Measurements from ENCODE around the gene TMX1. TPM values are rescaled to one million over a fixed set of nuclear protein-coding genes. Genes with fewer than 3 reads are reported as not detected.

TMX1 gene
- polyA plus RNA-seq (2012; ENCODE audit: insufficient read depth, insufficient read length, low read depth), result 31.7 TPM

DNA sequence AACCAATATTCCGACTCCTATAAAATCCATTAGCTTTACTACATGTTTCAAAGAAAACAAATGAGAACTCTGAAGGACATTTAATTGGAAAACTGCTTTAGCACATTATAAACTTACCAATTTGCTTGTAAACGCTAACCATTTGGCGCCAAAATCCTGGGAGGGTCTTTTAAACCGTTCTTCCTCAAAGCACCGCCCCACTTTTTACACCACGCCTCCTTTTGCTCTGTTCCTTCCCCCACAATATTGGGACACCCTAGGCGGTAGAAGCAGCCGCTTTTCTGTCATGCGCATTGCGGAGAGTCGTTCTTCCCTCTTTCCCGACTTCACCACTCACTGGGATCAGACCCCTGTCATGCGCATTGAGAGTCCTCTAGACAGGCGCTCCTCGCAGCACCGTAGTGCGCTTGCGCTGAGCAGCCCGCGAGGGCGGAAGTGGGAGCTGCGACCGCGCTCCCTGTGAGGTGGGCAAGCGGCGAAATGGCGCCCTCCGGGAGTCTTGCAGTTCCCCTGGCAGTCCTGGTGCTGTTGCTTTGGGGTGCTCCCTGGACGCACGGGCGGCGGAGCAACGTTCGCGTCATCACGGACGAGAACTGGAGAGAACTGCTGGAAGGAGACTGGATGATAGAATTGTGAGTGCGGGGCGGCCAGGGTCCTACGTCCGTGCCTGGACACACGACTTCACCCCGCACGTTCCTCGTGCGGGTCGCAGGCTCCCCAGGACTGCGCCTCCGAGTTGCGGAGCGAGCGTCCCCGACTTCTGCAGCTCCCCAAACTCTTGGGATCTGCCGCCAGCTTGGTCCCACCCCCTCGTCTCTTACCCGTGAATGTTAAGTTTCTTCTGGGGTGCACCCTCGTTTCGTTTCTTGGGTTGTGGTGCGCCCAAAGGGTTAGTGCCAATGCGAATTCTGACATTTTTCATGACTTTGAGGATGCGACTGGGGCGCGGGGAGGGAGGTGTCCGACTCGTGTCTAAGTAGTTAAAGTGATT, at the start of gene TMX1:
TSS of gene TMX1 (plus strand) at position 435 of the 991 bp plus-strand sequence. CDS start at position 481, 46 bp downstream.
- no peaks in the 10 kb centered on the region for H3K9me3 ChIP-seq
- H3K4me3 ChIP-seq (ENCODE audit: low read depth, low read length), result peak within 1 kb of the TSS; percentile 71
- H3K4me1 ChIP-seq, result 0 out of 2 replicates have a peak, but pooled peaks cover under 1% of the 10 kb centered on the region
- peak; percentile 98 for DNase-seq
- no peaks in the 10 kb centered on the region for H3K27me3 ChIP-seq
- TF ChIP-seq CTCF (IDR thresholded peaks at IDR 0.05; ENCODE audit: low read depth, low read length), result peak; percentile 27
- H3K36me3 ChIP-seq, result peaks cover 13% of the 10 kb centered on the region

DNA sequence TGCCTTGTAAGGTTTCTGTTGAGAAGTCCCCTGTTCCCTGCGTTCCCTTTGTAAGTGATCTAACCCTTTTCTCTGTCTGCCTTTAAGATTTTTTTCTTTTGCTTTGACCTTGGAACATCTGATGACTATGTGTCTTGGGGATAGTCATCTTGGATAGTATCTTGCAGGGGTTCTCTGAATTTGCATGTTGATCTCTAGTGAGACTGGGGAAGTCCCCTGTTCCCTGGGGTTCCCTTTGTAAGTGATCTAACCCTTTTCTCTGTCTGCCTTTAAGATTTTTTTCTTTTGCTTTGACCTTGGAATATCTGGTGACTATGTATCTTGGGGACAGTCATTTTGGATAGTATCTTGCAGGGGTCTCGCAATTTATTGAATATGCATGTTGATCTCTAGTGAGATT, 38.2 kb upstream of the TMX1 start:
- Histone ChIP-seq H3K9me3 (no peaks in the 10 kb centered on the region), H3K4me3 (ENCODE audit: low read depth, low read length) (no peak overlapping the region), H3K4me1 (peaks cover 17% of the 10 kb centered on the region), H3K27me3 (no peaks in the 10 kb centered on the region), H3K36me3 (no peaks in the 10 kb centered on the region)
- no peak for DNase-seq
- TF ChIP-seq CTCF (IDR thresholded peaks at IDR 0.05; ENCODE audit: low read depth, low read length), result no peak

DNA sequence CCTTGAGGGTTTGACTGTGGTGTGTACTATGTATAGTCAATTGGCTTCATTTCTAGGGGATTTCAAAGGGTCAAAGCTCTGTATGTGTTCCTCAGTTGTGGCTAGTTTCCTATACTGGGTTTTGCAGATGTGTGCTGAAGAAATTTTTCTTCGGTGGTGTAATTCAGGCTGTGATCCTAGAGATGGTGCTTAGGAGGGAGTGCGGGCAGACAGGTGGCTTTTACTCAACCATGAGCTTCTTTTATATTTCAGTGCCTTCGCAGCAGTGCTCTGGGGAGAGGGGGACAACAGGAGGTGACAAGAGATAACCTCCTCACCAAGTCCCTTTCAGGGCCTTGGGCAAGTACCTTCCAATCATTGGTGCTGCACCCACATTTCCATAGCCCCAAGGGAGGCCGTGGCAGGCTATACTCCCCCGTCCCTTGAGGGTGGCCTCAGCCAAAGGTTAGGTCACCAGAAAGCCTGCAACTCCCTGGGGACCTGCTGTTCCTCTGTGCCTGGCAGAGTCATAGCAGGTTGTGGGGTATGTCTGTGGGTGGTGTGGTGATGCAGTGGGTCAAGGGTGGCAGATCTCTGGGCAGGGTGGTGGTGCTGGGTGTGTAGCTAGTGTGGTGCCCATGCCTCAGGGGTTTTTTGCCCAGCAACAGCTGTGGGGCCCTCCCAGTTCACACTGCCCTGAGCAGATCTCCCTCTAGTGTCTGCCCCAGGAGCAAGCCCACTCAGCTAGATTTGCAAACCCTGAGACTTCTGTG, 37.0 kb upstream of the TMX1 start:
- peak; percentile 20 for DNase-seq
- H3K9me3 ChIP-seq, result no peaks in the 10 kb centered on the region
- no peaks in the 10 kb centered on the region for H3K36me3 ChIP-seq
- peaks cover 22% of the 10 kb centered on the region for H3K4me1 ChIP-seq
- no peak overlapping the region for H3K4me3 ChIP-seq (ENCODE audit: low read depth, low read length)
- H3K27me3 ChIP-seq, result no peaks in the 10 kb centered on the region
- TF ChIP-seq CTCF (IDR thresholded peaks at IDR 0.05; ENCODE audit: low read depth, low read length), result peak; percentile 28

GRCh38 chr14:51203881-51204280, 36.2 kb upstream of the TMX1 start:
- H3K36me3 ChIP-seq, result no peaks in the 10 kb centered on the region
- TF ChIP-seq CTCF (IDR thresholded peaks at IDR 0.05; ENCODE audit: low read depth, low read length), result no peak
- H3K27me3 ChIP-seq, result no peaks in the 10 kb centered on the region

GRCh38 chr14:51205486-51205885, 34.6 kb upstream of the TMX1 start:
- Histone ChIP-seq H3K27me3 (no peaks in the 10 kb centered on the region), H3K9me3 (no peaks in the 10 kb centered on the region), H3K36me3 (no peaks in the 10 kb centered on the region), H3K4me1 (peaks cover 40% of the 10 kb centered on the region), H3K4me3 (ENCODE audit: low read depth, low read length) (no peak overlapping the region)
- DNase-seq, result no peak
- TF ChIP-seq CTCF (IDR thresholded peaks at IDR 0.05; ENCODE audit: low read depth, low read length), result no peak

More at GRCh38 chr14:51203881-51204280, 36.2 kb upstream of the TMX1 start:
- H3K4me1 ChIP-seq, result peaks cover 24% of the 10 kb centered on the region
- no peaks in the 10 kb centered on the region for H3K9me3 ChIP-seq
- DNase-seq, result peak; percentile 83
- no peak overlapping the region for H3K4me3 ChIP-seq (ENCODE audit: low read depth, low read length)

Data from BE2C (cell line).